ENCODE results near the gene RNF17.
"Not testable (repeated sequence)": the region's sequence is repeated elsewhere in the genome, so short reads cannot be mapped to it uniquely, and the experiment has no call there.

RNF17 gene

GRCh38 chr13:24742294-24742693 lies 21.7 kb upstream of the RNF17 start:
- DNase-seq, result peak in 1 of 58 donors; percentile 27

GRCh38 chr13:24742977-24743376 lies 21.0 kb upstream of the RNF17 start:
- no peak for DNase-seq

GRCh38 chr13:24744247-24744646 lies 19.7 kb upstream of the RNF17 start:
- no peak for DNase-seq

- no peak for DNase-seq
These were observed 18.5 kb upstream of the RNF17 start for GRCh38 chr13:24745516-24745860.

GRCh38 chr13:24745861-24746617 lies 17.9 kb upstream of the RNF17 start:
- DNase-seq, result no peak

- DNase-seq, result no peak
These were observed 17.2 kb upstream of the RNF17 start for GRCh38 chr13:24746618-24747247.

GRCh38 chr13:24747248-24748060 lies 16.5 kb upstream of the RNF17 start:
- DNase-seq, result peak in 1 of 58 donors; percentile 10

GRCh38 chr13:24748061-24748400 lies 15.9 kb upstream of the RNF17 start:
- DNase-seq, result no peak

- no peak for DNase-seq
These were observed 4.8 kb upstream of the RNF17 start for GRCh38 chr13:24759197-24759596.

- no peak for DNase-seq
These were observed 284 bp downstream of the RNF17 start for GRCh38 chr13:24764276-24764630.

- no peak for DNase-seq
These were observed 13.2 kb downstream of the RNF17 start for GRCh38 chr13:24777171-24777570.

- no peak for DNase-seq
These were observed 20.4 kb downstream of the RNF17 start for GRCh38 chr13:24784319-24784718.

- no peak for DNase-seq
These were observed 24.6 kb downstream of the RNF17 start for GRCh38 chr13:24788538-24788937.

GRCh38 chr13:24802074-24802473 lies 38.1 kb downstream of the RNF17 start:
- DNase-seq, result no peak

GRCh38 chr13:24821207-24821606 lies 57.2 kb downstream of the RNF17 start:
- no peak for DNase-seq

- no peak for DNase-seq
These were observed 58.7 kb downstream of the RNF17 start for GRCh38 chr13:24822640-24823039.

- not testable (repeated sequence) for DNase-seq
These were observed 59.2 kb downstream of the RNF17 start for GRCh38 chr13:24823122-24823710.

GRCh38 chr13:24827799-24828198 lies 63.8 kb downstream of the RNF17 start:
- no peak for DNase-seq

GRCh38 chr13:24834902-24835510 lies 71.0 kb downstream of the RNF17 start:
- DNase-seq, result no peak

- DNase-seq, result not testable (repeated sequence)
These were observed 73.6 kb downstream of the RNF17 start for GRCh38 chr13:24837528-24837927.

GRCh38 chr13:24842549-24843274 lies 78.7 kb downstream of the RNF17 start:
- no peak for DNase-seq
